Measurements from ENCODE around the gene PM20D1.
A peak's percentile ranks its signal among the peaks of the same experiment; 100 is the strongest.
"Not testable (repeated sequence)": the region's sequence is repeated elsewhere in the genome, so short reads cannot be mapped to it uniquely, and the experiment has no call there.

The PM20D1 gene, protein sequence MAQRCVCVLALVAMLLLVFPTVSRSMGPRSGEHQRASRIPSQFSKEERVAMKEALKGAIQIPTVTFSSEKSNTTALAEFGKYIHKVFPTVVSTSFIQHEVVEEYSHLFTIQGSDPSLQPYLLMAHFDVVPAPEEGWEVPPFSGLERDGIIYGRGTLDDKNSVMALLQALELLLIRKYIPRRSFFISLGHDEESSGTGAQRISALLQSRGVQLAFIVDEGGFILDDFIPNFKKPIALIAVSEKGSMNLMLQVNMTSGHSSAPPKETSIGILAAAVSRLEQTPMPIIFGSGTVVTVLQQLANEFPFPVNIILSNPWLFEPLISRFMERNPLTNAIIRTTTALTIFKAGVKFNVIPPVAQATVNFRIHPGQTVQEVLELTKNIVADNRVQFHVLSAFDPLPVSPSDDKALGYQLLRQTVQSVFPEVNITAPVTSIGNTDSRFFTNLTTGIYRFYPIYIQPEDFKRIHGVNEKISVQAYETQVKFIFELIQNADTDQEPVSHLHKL

DNA sequence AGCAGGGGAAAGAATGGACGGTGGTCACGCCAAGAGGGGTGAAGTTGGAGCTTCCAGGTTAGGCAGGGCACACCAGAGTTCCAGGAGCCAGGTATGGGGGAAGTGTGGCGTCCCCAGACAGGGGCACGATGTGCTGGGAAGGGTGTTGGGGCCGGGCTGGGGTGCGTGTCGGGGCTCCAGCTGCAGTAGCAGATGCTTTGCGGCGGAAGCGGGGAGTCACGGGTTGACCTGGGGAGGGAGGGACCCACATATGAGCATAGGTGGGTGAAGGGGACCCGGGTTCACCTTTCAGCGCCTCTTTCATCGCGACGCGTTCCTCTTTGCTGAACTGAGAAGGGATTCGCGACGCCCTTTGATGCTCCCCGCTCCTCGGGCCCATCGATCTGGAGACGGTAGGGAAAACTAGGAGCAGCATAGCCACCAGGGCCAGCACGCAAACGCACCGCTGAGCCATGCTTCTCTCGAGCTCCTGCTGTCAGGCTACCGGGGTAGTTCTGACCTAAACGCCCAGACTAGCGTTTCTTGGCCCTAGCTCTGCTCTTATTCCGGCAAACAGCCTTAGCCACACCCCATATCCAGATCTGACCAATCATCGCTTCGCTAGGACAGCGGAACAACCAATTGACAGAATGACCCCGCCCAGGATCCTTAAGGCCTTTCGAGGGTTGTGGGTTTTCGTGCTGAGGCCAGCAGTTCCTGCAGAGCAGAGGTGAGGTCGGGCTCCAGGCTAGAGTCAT lies at the start of gene PM20D1:
TSS of gene PM20D1 (minus strand) at position 514 of the 737 bp plus-strand sequence. CDS start at position 454, 60 bp downstream.
- Histone ChIP-seq H3K4me3 (ENCODE audit: low read length) (peak within 1 kb of the TSS; percentile 62), H3K9ac (ENCODE audit: low read length) (peak within 1 kb of the TSS; percentile 13), H3K36me3 (ENCODE audit: control insufficient read depth, insufficient read depth, low read length, severe bottlenecking) (no peaks in the 10 kb centered on the region), H3K4me1 (ENCODE audit: control insufficient read depth, insufficient read depth, low read length) (peaks cover 3% of the 10 kb centered on the region), H3K27me3 (replicated peaks; ENCODE audit: control insufficient read depth, insufficient read depth, low read length) (no peaks in the 10 kb centered on the region), H3K9me3 (ENCODE audit: control insufficient read depth, low read length) (peaks cover 10% of the 10 kb centered on the region)
- peak; percentile 72 for DNase-seq (ENCODE audit: low read depth)

DNA sequence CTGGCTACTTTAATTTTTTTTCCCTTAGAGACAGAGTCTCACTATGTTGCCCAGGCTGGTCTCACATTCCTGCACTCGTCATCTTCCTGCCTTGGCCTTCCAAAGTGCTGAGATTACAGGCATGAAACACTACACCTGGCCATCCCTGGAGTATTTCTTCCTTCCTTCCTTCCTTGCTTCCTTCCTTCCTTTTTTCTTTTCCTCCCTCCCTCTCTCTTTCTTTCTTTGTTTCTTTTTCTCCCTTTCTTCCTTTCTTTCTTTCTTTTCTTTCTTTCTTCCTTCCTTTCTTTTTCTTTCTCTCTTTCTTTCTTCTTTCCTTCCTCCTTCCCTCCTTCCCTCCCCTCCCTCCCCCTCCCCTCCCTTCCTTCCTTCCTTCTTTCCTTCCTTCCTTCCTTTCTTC lies 46.4 kb upstream of the PM20D1 start:
- DNase-seq (ENCODE audit: low read depth), result no peak
- H3K4me1 ChIP-seq (ENCODE audit: control insufficient read depth, insufficient read depth, low read length), result peaks cover 4% of the 10 kb centered on the region
- H3K36me3 ChIP-seq (ENCODE audit: control insufficient read depth, insufficient read depth, low read length, severe bottlenecking), result no peaks in the 10 kb centered on the region
- H3K27me3 ChIP-seq (replicated peaks; ENCODE audit: control insufficient read depth, insufficient read depth, low read length), result no peaks in the 10 kb centered on the region
- H3K4me3 ChIP-seq (ENCODE audit: low read length), result no peak overlapping the region
- H3K9ac ChIP-seq (ENCODE audit: low read length), result no peak overlapping the region
- peaks cover 11% of the 10 kb centered on the region for H3K9me3 ChIP-seq (ENCODE audit: control insufficient read depth, low read length)

DNA sequence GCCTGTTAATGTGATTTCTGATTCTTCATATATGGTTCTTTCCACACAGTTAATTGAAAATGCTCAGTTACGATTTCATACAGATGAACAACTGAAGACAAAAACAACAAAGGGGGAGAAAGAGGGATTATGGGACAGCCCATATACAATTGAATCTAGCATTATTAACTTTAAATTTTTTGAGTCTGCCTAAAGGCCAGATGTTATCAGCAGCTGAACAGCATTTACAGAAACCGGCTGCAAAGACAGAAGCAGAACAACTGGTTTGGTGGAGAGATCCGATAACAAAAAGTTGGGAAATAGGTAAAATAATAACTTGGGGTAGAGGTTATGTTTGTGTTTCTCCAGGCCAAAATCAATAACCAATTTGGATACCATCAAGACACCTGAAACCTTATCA lies 44.2 kb upstream of the PM20D1 start:
- DNase-seq (ENCODE audit: low read depth); H3K27me3 ChIP-seq (replicated peaks; ENCODE audit: control insufficient read depth, insufficient read depth, low read length); H3K9ac ChIP-seq (ENCODE audit: low read length); H3K9me3 ChIP-seq (ENCODE audit: control insufficient read depth, low read length); H3K4me3 ChIP-seq (ENCODE audit: low read length); H3K36me3 ChIP-seq (ENCODE audit: control insufficient read depth, insufficient read depth, low read length, severe bottlenecking): not testable (repeated sequence)
- peaks cover 12% of the 10 kb centered on the region for H3K4me1 ChIP-seq (ENCODE audit: control insufficient read depth, insufficient read depth, low read length)

DNA sequence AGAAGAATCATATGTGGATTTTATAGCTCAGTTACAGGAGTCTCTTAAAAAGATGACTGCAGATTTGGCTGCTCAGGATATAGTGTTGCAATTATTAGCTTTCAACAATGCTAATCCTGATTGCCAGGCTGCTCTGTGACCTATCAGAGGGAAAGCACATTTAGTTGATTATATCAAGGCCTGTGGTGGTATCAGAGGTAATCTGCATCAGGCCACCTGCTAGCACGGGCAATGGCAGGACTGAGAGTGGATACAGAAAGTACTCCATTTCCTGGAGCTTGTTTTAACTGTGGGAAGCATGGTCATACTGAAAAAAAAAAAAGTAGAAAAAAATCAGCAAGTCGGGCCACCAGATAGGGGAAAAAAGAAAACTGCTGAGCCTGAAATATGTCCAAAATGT lies 42.2 kb upstream of the PM20D1 start:
- not testable (repeated sequence) for H3K9ac ChIP-seq (ENCODE audit: low read length); DNase-seq (ENCODE audit: low read depth); H3K9me3 ChIP-seq (ENCODE audit: control insufficient read depth, low read length); H3K4me3 ChIP-seq (ENCODE audit: low read length); H3K36me3 ChIP-seq (ENCODE audit: control insufficient read depth, insufficient read depth, low read length, severe bottlenecking); H3K27me3 ChIP-seq (replicated peaks; ENCODE audit: control insufficient read depth, insufficient read depth, low read length)
- peaks cover 12% of the 10 kb centered on the region for H3K4me1 ChIP-seq (ENCODE audit: control insufficient read depth, insufficient read depth, low read length)

DNA sequence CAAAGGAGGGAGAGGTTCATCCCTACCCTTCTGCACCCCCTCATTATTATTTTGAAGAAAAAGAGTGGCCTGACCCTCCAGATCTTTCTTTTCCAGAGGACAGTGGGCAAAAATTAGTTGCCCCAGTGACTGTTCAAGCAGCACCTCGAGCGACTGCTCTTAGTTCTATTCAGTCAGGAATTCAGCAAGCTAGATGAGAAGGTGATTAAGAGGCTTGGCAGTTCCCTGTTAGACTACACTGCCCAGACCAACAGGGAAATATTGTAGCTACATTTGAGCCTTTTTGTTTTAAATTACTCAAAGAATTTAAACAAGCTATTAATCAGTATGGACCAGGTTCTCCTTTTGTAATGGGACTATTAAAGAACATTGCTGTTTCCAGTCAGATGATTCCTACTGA lies 41.5 kb upstream of the PM20D1 start:
- not testable (repeated sequence) for H3K9ac ChIP-seq (ENCODE audit: low read length)

DNA sequence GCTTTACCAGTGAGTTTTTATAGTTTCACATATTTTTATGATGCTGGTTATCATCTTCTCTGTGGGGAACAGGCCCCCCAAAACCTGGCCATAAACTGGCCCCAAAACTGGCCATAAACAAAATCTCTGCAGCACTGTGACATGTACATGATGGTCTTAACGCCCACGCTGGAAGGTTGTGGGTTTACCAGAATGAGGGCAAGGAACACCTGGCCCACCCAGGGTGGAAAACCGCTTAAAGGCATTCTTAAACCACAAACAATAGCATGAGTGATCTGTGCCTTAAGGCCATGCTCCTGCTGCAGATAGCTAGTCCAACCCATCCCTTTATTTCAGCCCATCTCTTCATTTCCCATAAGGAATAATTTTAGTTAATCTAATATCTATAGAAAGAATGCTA lies 40.7 kb upstream of the PM20D1 start:
- DNase-seq (ENCODE audit: low read depth); H3K4me3 ChIP-seq (ENCODE audit: low read length); H3K9me3 ChIP-seq (ENCODE audit: control insufficient read depth, low read length): not testable (repeated sequence)

More for the DNA sequence above, 41.5 kb upstream of the PM20D1 start:
- not testable (repeated sequence) for H3K4me3 ChIP-seq (ENCODE audit: low read length); H3K9me3 ChIP-seq (ENCODE audit: control insufficient read depth, low read length); H3K27me3 ChIP-seq (replicated peaks; ENCODE audit: control insufficient read depth, insufficient read depth, low read length); H3K36me3 ChIP-seq (ENCODE audit: control insufficient read depth, insufficient read depth, low read length, severe bottlenecking)
- peaks cover 12% of the 10 kb centered on the region for H3K4me1 ChIP-seq (ENCODE audit: control insufficient read depth, insufficient read depth, low read length)
- DNase-seq (ENCODE audit: low read depth), result peak; percentile 40

DNA sequence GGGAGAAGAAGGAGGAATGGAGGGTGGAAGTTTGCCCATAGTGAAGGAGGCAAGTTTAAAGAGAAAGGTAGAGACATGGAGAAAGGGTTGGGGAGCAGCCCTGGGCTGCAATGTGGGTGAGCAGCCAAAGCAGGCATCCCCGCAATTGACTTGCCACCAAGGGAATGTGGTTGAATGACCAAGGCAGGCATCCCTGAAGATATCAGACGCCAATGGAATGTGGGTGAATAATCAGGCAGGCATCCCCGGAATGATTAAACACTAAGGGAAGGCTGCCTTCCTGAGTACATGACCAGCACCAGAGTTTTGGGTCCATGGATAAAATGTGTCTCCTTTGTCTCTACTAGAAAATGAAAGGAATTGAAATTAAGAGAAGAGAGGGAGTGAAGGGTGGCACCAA lies 39.8 kb upstream of the PM20D1 start:
- not testable (repeated sequence) for H3K27me3 ChIP-seq (replicated peaks; ENCODE audit: control insufficient read depth, insufficient read depth, low read length); H3K9ac ChIP-seq (ENCODE audit: low read length); H3K36me3 ChIP-seq (ENCODE audit: control insufficient read depth, insufficient read depth, low read length, severe bottlenecking); H3K4me3 ChIP-seq (ENCODE audit: low read length); H3K9me3 ChIP-seq (ENCODE audit: control insufficient read depth, low read length)
- peaks cover 12% of the 10 kb centered on the region for H3K4me1 ChIP-seq (ENCODE audit: control insufficient read depth, insufficient read depth, low read length)
- peak; percentile 68 for DNase-seq (ENCODE audit: low read depth)

More for the DNA sequence above, 40.7 kb upstream of the PM20D1 start:
- H3K36me3 ChIP-seq (ENCODE audit: control insufficient read depth, insufficient read depth, low read length, severe bottlenecking); H3K27me3 ChIP-seq (replicated peaks; ENCODE audit: control insufficient read depth, insufficient read depth, low read length); H3K9ac ChIP-seq (ENCODE audit: low read length): not testable (repeated sequence)
- peaks cover 12% of the 10 kb centered on the region for H3K4me1 ChIP-seq (ENCODE audit: control insufficient read depth, insufficient read depth, low read length)

DNA sequence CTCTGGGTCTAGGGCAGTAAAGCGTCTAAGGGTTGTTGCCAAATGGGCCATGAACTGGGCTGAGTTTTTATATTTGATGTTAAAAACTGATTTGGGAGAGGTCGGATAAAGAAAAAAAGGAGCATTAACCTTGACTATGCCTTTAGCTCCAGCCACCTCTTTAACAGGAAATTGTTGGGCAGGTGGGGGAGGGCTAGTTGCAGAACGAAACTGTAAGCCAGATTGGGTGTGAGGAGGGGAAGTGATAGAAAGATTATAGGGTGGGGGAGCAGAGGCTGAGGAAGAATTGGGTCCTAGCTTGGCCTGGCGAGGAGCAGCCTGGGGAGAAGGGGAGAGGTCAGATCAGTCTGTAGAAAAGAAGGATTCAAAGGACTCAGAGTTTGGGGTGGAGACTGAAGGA lies 39.1 kb upstream of the PM20D1 start:
- not testable (repeated sequence) for H3K4me3 ChIP-seq (ENCODE audit: low read length); DNase-seq (ENCODE audit: low read depth); H3K36me3 ChIP-seq (ENCODE audit: control insufficient read depth, insufficient read depth, low read length, severe bottlenecking); H3K27me3 ChIP-seq (replicated peaks; ENCODE audit: control insufficient read depth, insufficient read depth, low read length); H3K9me3 ChIP-seq (ENCODE audit: control insufficient read depth, low read length); H3K9ac ChIP-seq (ENCODE audit: low read length)
- H3K4me1 ChIP-seq (ENCODE audit: control insufficient read depth, insufficient read depth, low read length), result peaks cover 12% of the 10 kb centered on the region

DNA sequence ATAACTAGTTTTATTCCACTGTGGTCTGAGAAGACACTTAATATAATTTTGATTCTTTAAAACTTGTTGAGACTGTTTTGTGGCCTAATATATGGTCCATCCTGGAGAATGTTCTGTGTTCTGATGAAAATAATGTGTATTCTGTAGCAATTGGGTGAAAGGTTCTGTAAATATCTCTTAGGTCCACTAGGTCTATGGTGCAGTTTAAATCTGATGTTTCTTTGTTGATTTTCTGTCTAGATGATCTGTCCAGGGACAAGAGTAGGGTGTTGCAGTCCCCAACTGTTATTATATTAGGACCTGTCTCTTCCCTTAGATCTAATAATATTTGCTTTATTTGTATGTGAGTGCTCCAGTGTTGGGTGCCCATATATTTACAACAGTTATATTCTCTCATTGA lies 33.9 kb upstream of the PM20D1 start:
- Histone ChIP-seq H3K9ac (ENCODE audit: low read length) (no peak overlapping the region), H3K36me3 (ENCODE audit: control insufficient read depth, insufficient read depth, low read length, severe bottlenecking) (no peaks in the 10 kb centered on the region), H3K4me3 (ENCODE audit: low read length) (no peak overlapping the region), H3K27me3 (replicated peaks; ENCODE audit: control insufficient read depth, insufficient read depth, low read length) (no peaks in the 10 kb centered on the region), H3K4me1 (ENCODE audit: control insufficient read depth, insufficient read depth, low read length) (no peaks in the 10 kb centered on the region), H3K9me3 (ENCODE audit: control insufficient read depth, low read length) (no peaks in the 10 kb centered on the region)
- DNase-seq (ENCODE audit: low read depth), result no peak

DNA sequence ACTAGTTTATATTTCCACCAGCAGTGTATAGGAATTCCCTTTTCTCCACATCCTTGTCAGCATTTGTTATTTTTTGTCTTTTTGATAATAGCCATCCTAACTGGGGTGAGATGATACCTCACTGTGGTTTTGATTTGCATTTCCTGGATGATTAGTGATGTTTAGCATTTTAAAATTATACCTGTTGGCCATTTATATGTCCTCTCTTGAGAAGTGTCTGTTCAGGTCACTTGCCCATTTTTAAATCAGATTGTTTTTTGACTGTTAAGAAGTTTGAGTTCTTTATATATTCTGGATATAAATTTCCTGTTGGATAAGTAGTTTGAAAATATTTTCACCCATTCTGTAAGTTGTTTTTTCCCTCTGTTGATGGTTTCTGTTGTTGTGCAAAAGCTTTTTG lies 31.0 kb upstream of the PM20D1 start:
- Histone ChIP-seq H3K9me3 (ENCODE audit: control insufficient read depth, low read length) (peaks cover 3% of the 10 kb centered on the region), H3K36me3 (ENCODE audit: control insufficient read depth, insufficient read depth, low read length, severe bottlenecking) (no peaks in the 10 kb centered on the region), H3K4me3 (ENCODE audit: low read length) (no peak overlapping the region), H3K9ac (ENCODE audit: low read length) (no peak overlapping the region), H3K27me3 (replicated peaks; ENCODE audit: control insufficient read depth, insufficient read depth, low read length) (no peaks in the 10 kb centered on the region), H3K4me1 (ENCODE audit: control insufficient read depth, insufficient read depth, low read length) (no peaks in the 10 kb centered on the region)
- DNase-seq (ENCODE audit: low read depth), result no peak

DNA sequence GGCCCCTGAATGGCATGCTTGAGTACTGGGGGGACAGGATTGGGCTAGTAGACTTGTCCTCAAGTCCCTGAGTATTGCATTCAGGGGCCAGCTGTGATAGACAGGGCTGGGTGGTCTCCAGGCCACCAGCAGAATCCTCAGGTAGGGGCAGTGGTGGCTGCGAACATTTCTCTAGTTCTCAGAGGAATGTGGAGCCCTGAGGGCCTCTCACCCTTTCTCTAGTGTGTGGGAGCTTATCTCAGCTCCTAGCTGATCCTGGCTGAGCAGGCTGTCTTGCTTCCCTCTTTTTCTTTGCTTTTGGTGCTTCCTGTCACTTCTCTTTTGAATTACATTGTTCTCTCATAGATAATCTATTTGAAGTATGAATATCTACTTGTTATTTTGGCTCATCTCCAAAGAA lies 30.0 kb upstream of the PM20D1 start:
- DNase-seq (ENCODE audit: low read depth), result no peak
- Histone ChIP-seq H3K36me3 (ENCODE audit: control insufficient read depth, insufficient read depth, low read length, severe bottlenecking) (no peaks in the 10 kb centered on the region), H3K9ac (ENCODE audit: low read length) (no peak overlapping the region), H3K4me1 (ENCODE audit: control insufficient read depth, insufficient read depth, low read length) (no peaks in the 10 kb centered on the region), H3K4me3 (ENCODE audit: low read length) (no peak overlapping the region), H3K9me3 (ENCODE audit: control insufficient read depth, low read length) (peaks cover 3% of the 10 kb centered on the region), H3K27me3 (replicated peaks; ENCODE audit: control insufficient read depth, insufficient read depth, low read length) (no peaks in the 10 kb centered on the region)

Measured in adipocyte (in vitro differentiated cells).